ENCODE data around the gene DYNC1I1.

Gene DYNC1I1

GRCh38 chr7:96061844-96062243, 289.5 kb downstream of the DYNC1I1 start:
- in situ Hi-C loops (cut with MboI; ENCODE audit: low sequenced_read_pairs): no loop called here

- in situ Hi-C loops (cut with MboI; ENCODE audit: low sequenced_read_pairs): no loop called here
These were observed 295.0 kb downstream of the DYNC1I1 start for GRCh38 chr7:96067321-96067720.

- in situ Hi-C loops (cut with MboI; ENCODE audit: low sequenced_read_pairs): no loop called here
These were observed 297.0 kb downstream of the DYNC1I1 start for GRCh38 chr7:96069401-96069800.

- in situ Hi-C loops (cut with MboI; ENCODE audit: low sequenced_read_pairs): no loop called here
These were observed 302.5 kb downstream of the DYNC1I1 start for GRCh38 chr7:96074871-96075270.

GRCh38 chr7:96075510-96076349, 303.4 kb downstream of the DYNC1I1 start:
- in situ Hi-C loops (cut with MboI; ENCODE audit: low sequenced_read_pairs): no loop called here

- in situ Hi-C loops (cut with MboI; ENCODE audit: low sequenced_read_pairs): no loop called here
These were observed 304.0 kb downstream of the DYNC1I1 start for GRCh38 chr7:96076350-96076707.

GRCh38 chr7:96080027-96080426, 307.7 kb downstream of the DYNC1I1 start:
- in situ Hi-C loops (cut with MboI; ENCODE audit: low sequenced_read_pairs): no loop called here

- in situ Hi-C loops (cut with MboI; ENCODE audit: low sequenced_read_pairs): no loop called here
These were observed 312.7 kb downstream of the DYNC1I1 start for GRCh38 chr7:96084881-96085553.

- in situ Hi-C loops (cut with MboI; ENCODE audit: low sequenced_read_pairs): no loop called here
These were observed 313.6 kb downstream of the DYNC1I1 start for GRCh38 chr7:96085953-96086352.

GRCh38 chr7:96088579-96088978, 316.2 kb downstream of the DYNC1I1 start:
- in situ Hi-C loops (cut with MboI; ENCODE audit: low sequenced_read_pairs): no loop called here

GRCh38 chr7:96089511-96089910, 317.2 kb downstream of the DYNC1I1 start:
- in situ Hi-C loops (cut with MboI; ENCODE audit: low sequenced_read_pairs): no loop called here

GRCh38 chr7:96090756-96091155, 318.4 kb downstream of the DYNC1I1 start:
- in situ Hi-C loops (cut with MboI; ENCODE audit: low sequenced_read_pairs): no loop called here

GRCh38 chr7:96093435-96093834, 321.1 kb downstream of the DYNC1I1 start:
- in situ Hi-C loops (cut with MboI; ENCODE audit: low sequenced_read_pairs): no loop called here

- in situ Hi-C loops (cut with MboI; ENCODE audit: low sequenced_read_pairs): no loop called here
These were observed 325.5 kb downstream of the DYNC1I1 start for GRCh38 chr7:96097835-96098234.

- in situ Hi-C loops (cut with MboI; ENCODE audit: low sequenced_read_pairs): no loop called here
These were observed 328.4 kb downstream of the DYNC1I1 start for GRCh38 chr7:96100737-96101136.

GRCh38 chr7:96102096-96102811, 329.9 kb downstream of the DYNC1I1 start:
- in situ Hi-C loops (cut with MboI; ENCODE audit: low sequenced_read_pairs): no loop called here

GRCh38 chr7:96104984-96105383, 332.6 kb downstream of the DYNC1I1 start:
- in situ Hi-C loops (cut with MboI; ENCODE audit: low sequenced_read_pairs): no loop called here

GRCh38 chr7:96111405-96111804, 339.1 kb downstream of the DYNC1I1 start:
- in situ Hi-C loops (cut with MboI; ENCODE audit: low sequenced_read_pairs): no loop called here

- in situ Hi-C loops (cut with MboI; ENCODE audit: low sequenced_read_pairs): no loop called here
These were observed 341.8 kb downstream of the DYNC1I1 start for GRCh38 chr7:96114190-96114589.

- in situ Hi-C loops (cut with MboI; ENCODE audit: low sequenced_read_pairs): no loop called here
These were observed 343.8 kb downstream of the DYNC1I1 start for GRCh38 chr7:96116173-96116572.

- in situ Hi-C loops (cut with MboI; ENCODE audit: low sequenced_read_pairs): no loop called here
These were observed 346.2 kb downstream of the DYNC1I1 start for GRCh38 chr7:96118449-96119001.
